TTC549 (cell line): ENCODE data around the gene FBLN7.
"Not testable (repeated sequence)": the region's sequence is repeated elsewhere in the genome, so short reads cannot be mapped to it uniquely, and the experiment has no call there.

Experiments
- FAIRE-seq: peaks from 2 replicates; lab custom pipeline; 2012; peaks lifted over from hg19 to GRCh38; lab: Jason Lieb, UNC

FBLN7 gene, protein sequence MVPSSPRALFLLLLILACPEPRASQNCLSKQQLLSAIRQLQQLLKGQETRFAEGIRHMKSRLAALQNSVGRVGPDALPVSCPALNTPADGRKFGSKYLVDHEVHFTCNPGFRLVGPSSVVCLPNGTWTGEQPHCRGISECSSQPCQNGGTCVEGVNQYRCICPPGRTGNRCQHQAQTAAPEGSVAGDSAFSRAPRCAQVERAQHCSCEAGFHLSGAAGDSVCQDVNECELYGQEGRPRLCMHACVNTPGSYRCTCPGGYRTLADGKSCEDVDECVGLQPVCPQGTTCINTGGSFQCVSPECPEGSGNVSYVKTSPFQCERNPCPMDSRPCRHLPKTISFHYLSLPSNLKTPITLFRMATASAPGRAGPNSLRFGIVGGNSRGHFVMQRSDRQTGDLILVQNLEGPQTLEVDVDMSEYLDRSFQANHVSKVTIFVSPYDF

GRCh38 chr2:112138159-112139032 lies at the start of gene FBLN7:
FBLN7 (plus strand) TSS chr2:112138385; CDS start chr2:112138656, 271 bp downstream.
- no peak for FAIRE-seq

DNA sequence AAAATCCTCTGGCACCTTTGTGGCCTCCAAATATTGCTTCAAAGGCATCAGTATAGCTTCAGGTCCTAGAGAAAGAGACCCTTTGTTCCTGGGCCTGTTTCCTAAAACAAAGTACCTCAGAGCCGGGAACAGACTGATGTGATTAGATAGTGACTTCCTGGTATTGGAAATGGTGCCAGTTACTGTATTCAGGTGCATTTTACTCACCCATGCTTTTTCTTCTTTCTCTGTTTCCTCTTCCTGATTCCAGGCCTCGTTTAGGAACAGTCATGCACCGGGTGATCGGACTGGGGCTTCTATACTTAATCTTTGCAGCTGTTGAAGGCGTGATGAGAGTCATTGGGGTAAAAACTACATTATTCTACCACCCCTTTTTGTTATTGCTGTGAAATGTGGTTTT lies 48.8 kb upstream of the FBLN7 start:
- FAIRE-seq, result no peak

DNA sequence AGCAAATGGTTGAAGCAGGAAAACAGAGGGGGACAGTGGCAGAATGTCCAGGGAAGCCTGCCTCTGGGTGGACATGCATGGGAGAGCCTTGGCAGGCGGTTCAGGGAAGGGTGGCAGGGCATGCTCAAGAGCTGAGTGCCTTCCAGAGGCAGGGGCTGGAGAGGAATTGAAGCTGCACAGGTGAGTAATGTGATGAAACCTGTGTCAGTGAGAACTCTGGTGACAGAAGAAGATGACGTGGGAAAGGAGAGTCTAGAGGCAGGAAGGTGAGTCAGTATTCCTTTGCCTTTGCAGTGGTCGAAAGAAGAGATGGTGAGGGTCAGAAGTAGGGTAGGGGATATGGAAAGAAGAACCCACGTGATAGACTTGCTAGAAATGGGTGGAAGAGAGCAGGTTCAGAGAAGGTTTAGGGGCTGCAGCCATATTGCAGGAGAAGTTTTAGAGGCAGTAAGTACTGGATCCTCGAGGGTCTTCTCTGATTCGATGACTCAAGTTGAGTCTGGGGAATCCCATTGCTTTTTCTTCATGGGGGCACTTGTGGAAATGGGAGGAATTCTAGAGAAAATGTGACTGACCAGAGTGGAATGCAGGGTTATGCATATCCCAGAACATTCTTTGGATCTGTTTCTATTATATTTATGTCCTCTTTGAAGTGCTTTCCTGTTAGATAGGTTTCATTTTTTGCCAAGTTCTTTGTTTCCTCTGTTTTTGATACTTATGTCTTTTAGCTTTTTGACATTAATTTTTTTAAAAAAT lies 45.7 kb upstream of the FBLN7 start:
- no peak for FAIRE-seq

- no peak for FAIRE-seq
Observed at GRCh38 chr2:112093216-112093615, 45.0 kb upstream of the FBLN7 start.

DNA sequence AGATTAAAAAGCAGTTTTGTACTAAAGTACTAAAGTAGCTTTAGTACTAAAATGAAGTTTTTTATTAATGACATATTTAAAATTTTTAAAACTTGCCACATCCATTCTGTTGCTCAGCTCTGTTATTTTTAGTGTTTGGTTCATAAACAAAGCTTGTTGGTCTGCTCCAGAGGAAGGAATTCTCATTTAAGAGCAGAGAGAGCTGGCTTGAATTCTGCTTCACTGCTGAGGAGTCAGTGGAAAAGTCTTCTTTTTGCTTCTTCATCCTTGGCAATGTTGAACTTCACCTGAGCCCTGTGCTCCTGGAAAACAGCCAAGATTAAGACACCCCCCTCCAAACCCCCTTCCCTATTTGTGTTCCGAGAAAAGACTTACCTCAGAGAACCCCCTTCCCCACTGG lies 42.5 kb upstream of the FBLN7 start:
- FAIRE-seq, result no peak

GRCh38 chr2:112096098-112096497 lies 42.1 kb upstream of the FBLN7 start:
- FAIRE-seq, result no peak

DNA sequence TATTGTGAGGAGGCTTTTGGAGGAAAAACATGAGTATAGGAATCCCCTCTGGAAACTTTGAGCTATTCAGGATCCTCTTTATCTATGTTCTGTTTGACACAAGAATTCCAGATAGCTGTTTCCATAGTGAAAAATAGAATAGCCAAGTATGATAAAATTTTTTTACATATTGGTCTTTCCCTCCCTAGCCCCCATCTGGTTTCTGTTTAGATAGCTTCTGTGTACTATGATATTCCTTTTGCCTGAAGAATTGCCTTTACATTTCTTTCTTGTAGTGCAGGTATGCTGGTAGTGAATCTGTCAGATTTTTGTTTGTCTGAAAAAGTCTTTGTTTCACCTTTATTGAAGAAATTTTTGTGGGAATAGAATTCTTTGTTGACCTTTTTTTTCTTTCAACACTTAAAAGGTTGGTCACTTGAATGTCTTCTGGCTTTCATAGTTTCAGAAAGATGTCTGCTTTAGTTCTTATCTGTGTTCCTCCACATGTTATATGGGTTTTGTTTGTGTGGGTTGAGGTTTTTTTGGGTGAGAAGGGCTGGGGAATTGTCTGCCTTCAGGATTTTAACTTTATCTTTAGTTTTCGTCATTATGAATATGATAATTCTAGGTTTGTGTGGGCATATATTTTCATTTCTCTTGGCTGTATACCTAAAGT lies 29.9 kb upstream of the FBLN7 start:
- FAIRE-seq, result no peak

DNA sequence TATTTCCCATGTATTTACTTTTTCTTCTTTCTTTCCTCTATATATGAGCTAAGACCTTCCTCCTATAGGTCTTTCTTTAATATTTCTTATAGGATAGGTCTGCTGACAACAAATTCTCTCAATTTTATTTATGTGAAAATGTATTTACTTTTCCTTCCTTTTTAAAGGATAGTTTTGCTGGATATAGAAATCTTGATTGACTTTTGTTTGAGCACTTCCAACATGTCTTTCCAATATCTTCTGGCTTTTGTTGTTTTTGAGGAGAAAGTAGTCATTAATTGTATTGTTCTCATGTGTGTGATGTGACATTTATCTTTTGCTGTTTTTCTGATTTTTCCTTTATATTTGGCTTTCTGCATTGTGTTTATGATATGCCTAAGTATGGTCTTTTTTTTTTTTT lies 28.9 kb upstream of the FBLN7 start:
- peak; percentile 54 for FAIRE-seq

DNA sequence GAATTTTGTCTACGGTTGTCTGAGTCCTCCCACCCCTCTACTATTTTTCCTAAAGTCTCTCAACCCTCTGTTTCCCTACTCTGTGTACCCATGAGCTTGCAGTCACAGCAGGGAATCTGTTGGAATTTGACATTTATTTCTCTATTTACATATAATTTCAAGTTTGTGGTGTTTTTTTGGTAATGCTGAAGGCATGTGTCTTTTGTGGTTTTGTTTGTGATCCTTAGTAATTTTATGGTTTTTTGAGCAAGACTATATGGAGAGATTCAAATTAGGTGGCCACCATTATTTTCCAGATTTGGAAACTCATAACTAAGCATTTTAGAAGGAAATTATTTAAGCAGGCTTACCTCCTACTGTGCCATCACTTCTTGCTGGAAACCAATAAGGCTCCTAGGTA lies 27.2 kb upstream of the FBLN7 start:
- FAIRE-seq, result no peak

- not testable (repeated sequence) for FAIRE-seq
Observed at GRCh38 chr2:112113354-112113753, 24.8 kb upstream of the FBLN7 start.

- FAIRE-seq, result no peak
Observed at GRCh38 chr2:112118148-112118547, 20.0 kb upstream of the FBLN7 start.

DNA sequence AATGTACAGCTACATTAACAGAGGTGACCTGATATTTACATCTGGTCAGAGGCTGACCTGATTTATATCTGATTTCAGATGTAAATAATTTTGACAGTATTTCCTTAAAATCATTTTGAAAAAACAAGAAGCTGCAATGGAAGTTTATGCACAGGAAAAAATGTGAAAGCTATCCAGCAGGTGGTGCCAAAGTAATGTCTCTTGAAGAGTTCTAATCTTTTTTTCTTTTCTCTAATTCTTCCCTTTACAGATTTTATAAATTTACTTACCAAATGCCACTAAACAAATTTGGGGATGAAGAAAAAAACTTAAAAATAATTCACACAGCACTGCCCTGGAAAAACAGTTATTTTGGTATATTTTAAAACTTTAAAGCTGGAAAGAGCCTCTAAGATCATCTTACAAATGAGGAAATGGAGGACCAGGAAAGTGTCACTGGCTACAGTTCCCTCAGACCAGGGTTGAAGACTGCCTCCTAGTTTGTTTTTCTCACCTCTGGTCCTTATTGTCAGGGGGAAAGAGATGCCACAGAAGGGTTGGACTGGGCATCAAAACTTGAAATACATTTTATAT lies 16.4 kb upstream of the FBLN7 start:
- peak; percentile 93 for FAIRE-seq

DNA sequence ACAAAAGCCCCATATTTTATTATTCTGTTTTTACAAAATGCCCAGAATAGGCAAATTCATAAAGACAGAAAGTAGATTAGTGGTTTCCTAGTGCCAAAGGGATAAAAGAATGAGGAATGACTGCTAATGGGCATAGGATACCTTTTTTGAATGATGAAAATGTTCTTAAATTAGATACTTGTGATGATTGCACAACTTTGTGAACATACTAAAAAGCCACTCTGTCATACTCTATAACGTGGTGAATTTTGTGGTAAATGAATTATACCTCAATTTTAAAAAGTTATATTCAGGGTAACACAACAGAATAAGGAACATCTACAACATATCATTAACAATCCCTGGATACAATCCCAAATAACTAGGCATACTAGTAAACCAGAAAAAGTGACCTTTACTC lies 9.1 kb upstream of the FBLN7 start:
- FAIRE-seq, result no peak

- FAIRE-seq, result no peak
Observed at GRCh38 chr2:112133344-112133743, 4.8 kb upstream of the FBLN7 start.

DNA sequence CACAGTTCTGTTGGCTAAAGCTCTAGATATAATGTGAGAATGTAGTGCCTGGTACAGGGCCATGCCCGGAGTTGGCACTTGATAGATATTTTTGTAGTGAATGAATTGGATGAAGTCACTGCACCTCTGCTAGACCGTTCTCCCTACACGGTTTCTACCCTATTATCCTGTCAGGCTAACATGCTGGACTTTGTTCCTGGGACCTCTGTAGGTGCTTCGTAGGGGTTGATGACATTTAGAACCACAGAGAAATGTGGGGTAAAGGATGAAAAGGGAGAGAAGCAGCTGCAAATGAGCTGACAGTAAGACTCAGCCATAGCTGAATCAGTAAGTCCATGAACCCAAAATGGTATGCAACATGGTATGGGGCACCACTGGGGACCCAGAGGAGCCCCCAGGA lies 4.1 kb upstream of the FBLN7 start:
- FAIRE-seq, result no peak

DNA sequence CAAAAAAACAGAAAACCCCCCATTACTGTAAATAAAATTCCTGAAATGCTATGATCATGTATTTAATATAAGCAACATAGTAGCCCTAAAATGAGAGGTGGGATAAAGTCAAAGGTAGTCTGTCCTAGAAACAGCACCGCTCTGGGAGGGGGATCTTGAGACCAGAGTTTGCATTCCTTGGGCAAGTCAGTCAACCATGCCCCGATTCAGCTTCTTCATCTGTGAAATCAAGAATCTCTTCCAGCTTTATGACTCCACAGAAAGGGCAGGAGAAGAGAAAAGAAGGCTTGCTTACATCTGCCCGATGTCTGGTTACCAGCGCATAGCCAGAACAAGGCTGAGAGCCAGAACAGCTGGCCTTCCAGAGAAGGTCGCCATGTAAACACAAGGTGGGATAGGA lies 2.1 kb upstream of the FBLN7 start:
- no peak for FAIRE-seq

GRCh38 chr2:112137516-112138158 lies 548 bp upstream of the FBLN7 start:
- FAIRE-seq, result no peak

DNA sequence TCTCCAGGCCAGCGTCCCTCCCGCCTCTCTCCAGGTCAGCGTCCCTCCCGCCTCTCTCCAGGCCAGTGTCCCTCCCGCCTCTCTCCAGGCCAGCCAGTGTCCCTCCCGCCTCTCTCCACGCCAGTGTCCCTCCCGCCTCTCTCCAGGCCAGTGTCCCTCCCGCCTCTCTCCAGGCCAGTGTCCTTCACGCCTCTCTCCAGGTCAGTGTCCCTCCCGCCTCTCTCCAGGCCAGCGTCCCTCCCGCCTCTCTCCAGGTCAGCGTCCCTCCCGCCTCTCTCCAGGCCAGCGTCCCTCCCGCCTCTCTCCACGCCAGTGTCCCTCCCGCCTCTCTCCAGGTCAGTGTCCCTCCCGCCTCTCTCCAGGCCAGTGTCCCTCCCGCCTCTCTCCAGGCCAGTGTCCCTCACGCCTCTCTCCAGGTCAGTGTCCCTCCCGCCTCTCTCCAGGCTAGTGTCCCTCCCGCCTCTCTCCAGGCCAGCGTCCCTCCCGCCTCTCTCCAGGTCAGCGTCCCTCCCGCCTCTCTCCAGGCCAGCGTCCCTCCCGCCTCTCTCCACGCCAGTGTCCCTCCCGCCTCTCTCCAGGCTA lies 939 bp downstream of the FBLN7 start:
- not testable (repeated sequence) for FAIRE-seq

- not testable (repeated sequence) for FAIRE-seq
Observed at GRCh38 chr2:112139661-112140204, 1.5 kb downstream of the FBLN7 start.

GRCh38 chr2:112140205-112140802 lies 2.1 kb downstream of the FBLN7 start:
- no peak for FAIRE-seq
